Measurements from ENCODE around the gene BPGM. TPM values are rescaled to one million over a fixed set of nuclear protein-coding genes. Genes with fewer than 3 reads are reported as not detected.

Gene BPGM
- total and polyA plus RNA-seq, 9 of the 15 experiments (the other 6 are each of a cell fraction or from before 2014, with no cell fraction given) = 14.1 to 46.1 (median 21.2) TPM

DNA sequence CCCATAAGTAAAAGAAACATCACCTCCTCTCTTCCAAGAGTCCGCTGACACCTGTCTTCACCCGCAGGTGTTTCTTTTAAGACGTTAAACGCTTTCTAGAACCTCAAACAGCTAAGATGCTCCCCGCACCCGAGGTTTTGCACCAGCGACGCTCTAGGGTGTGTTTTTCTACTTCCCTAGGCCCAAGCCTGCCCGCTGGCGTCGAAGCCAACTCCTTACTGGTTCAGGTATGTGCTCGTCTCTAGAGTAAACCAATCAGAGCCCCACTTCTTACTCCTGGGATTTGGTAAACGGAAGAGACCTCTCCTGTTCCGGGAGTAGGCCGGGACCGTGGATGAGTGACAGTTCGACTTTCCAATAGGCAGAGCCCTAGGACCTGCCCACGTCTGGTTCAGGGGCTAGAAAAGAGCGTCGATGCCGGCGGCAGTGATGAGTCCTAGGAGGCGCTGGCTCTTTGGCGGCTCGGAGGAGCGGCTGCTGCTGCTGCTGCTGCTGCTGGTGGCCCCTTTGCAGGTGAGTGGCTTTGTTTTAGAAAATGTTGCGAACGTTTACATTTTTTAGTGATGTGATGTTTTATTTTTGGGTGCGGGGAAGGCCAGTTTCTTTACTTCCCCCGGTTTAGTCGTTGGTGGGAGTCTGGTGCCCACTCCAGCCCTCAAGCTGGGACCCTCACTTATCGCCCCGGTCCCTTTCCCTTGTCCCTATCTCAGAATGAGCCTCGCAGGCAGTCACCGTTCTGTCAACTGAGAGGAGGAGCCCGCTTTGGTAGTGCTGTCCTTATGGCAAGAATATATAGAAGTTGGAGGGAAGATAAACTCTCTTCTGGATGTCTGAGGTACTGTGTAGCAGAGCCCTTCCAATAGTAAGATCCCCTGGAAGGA is at the start of gene BPGM (continued):
- TF ChIP-seq, protein P1, sequence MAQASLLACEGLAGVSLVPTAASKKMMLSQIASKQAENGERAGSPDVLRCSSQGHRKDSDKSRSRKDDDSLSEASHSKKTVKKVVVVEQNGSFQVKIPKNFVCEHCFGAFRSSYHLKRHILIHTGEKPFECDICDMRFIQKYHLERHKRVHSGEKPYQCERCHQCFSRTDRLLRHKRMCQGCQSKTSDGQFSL (CRISPR knock-in tag; IDR thresholded peaks at IDR 0.05) = no peak
- TF ChIP-seq, protein P1 (tag; IDR thresholded peaks at IDR 0.05) = no peak
- TF ChIP-seq NFIC (IDR thresholded peaks at IDR 0.05) (peak; percentile 61), ZZZ3 (IDR thresholded peaks at IDR 0.05) (peak; percentile 79), MCM5 (IDR thresholded peaks at IDR 0.05; ENCODE audit: low read depth) (no peak), EGR1 (conservative IDR thresholded peaks at IDR 0.05) (peak; percentile 90), DDX20 (tag; IDR thresholded peaks at IDR 0.05; ENCODE audit: low read depth) (no peak), ETS2 (tag; IDR thresholded peaks at IDR 0.05; ENCODE audit: borderline replicate concordance, poor library complexity, severe bottlenecking) (no peak), SRSF3 (IDR thresholded peaks at IDR 0.05; ENCODE audit: insufficient read depth, low read length) (no peak), GATA2 (CRISPR knock-in tag; IDR thresholded peaks at IDR 0.05) (no peak), ZNF263 (CRISPR knock-in tag; IDR thresholded peaks at IDR 0.05; ENCODE audit: borderline replicate concordance) (0 out of 2 replicates have a peak, but pooled peaks have one; percentile 34), ZNF224 (CRISPR knock-in tag; IDR thresholded peaks at IDR 0.05) (no peak; the same call in 1 of the 2 replicates), BACH1 (tag; IDR thresholded peaks at IDR 0.05) (no peak)
- TF ChIP-seq, protein P2, sequence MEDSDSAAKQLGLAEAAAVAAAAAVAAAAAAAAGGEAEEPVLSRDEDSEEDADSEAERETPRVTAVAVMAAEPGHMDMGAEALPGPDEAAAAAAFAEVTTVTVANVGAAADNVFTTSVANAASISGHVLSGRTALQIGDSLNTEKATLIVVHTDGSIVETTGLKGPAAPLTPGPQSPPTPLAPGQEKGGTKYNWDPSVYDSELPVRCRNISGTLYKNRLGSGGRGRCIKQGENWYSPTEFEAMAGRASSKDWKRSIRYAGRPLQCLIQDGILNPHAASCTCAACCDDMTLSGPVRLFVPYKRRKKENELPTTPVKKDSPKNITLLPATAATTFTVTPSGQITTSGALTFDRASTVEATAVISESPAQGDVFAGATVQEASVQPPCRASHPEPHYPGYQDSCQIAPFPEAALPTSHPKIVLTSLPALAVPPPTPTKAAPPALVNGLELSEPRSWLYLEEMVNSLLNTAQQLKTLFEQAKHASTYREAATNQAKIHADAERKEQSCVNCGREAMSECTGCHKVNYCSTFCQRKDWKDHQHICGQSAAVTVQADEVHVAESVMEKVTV (CRISPR knock-in tag; IDR thresholded peaks at IDR 0.05) = no peak
- TF ChIP-seq, protein P3, sequence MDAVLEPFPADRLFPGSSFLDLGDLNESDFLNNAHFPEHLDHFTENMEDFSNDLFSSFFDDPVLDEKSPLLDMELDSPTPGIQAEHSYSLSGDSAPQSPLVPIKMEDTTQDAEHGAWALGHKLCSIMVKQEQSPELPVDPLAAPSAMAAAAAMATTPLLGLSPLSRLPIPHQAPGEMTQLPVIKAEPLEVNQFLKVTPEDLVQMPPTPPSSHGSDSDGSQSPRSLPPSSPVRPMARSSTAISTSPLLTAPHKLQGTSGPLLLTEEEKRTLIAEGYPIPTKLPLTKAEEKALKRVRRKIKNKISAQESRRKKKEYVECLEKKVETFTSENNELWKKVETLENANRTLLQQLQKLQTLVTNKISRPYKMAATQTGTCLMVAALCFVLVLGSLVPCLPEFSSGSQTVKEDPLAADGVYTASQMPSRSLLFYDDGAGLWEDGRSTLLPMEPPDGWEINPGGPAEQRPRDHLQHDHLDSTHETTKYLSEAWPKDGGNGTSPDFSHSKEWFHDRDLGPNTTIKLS (IDR thresholded peaks at IDR 0.05; ENCODE audit: borderline replicate concordance, low read depth) = peak; percentile 80
- TF ChIP-seq, protein P4, sequence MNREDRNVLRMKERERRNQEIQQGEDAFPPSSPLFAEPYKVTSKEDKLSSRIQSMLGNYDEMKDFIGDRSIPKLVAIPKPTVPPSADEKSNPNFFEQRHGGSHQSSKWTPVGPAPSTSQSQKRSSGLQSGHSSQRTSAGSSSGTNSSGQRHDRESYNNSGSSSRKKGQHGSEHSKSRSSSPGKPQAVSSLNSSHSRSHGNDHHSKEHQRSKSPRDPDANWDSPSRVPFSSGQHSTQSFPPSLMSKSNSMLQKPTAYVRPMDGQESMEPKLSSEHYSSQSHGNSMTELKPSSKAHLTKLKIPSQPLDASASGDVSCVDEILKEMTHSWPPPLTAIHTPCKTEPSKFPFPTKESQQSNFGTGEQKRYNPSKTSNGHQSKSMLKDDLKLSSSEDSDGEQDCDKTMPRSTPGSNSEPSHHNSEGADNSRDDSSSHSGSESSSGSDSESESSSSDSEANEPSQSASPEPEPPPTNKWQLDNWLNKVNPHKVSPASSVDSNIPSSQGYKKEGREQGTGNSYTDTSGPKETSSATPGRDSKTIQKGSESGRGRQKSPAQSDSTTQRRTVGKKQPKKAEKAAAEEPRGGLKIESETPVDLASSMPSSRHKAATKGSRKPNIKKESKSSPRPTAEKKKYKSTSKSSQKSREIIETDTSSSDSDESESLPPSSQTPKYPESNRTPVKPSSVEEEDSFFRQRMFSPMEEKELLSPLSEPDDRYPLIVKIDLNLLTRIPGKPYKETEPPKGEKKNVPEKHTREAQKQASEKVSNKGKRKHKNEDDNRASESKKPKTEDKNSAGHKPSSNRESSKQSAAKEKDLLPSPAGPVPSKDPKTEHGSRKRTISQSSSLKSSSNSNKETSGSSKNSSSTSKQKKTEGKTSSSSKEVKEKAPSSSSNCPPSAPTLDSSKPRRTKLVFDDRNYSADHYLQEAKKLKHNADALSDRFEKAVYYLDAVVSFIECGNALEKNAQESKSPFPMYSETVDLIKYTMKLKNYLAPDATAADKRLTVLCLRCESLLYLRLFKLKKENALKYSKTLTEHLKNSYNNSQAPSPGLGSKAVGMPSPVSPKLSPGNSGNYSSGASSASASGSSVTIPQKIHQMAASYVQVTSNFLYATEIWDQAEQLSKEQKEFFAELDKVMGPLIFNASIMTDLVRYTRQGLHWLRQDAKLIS (CRISPR knock-in tag; IDR thresholded peaks at IDR 0.05) = no peak; the same call in 1 of the 2 replicates
- TF ChIP-seq, protein P5, sequence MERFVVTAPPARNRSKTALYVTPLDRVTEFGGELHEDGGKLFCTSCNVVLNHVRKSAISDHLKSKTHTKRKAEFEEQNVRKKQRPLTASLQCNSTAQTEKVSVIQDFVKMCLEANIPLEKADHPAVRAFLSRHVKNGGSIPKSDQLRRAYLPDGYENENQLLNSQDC (CRISPR knock-in tag; IDR thresholded peaks at IDR 0.05) = peak; percentile 94

All from K562 (cell line).